ENCODE data around the gene ANKS1A. TPM values are rescaled to one million over a fixed set of nuclear protein-coding genes. Genes with fewer than 3 reads are reported as not detected.
A peak's percentile ranks its signal among the peaks of the same experiment; 100 is the strongest.

The ANKS1A gene
- total and polyA plus RNA-seq, 2 of the 4 experiments (the other 2 are of a cell fraction), result 7.2 to 7.5 TPM

DNA sequence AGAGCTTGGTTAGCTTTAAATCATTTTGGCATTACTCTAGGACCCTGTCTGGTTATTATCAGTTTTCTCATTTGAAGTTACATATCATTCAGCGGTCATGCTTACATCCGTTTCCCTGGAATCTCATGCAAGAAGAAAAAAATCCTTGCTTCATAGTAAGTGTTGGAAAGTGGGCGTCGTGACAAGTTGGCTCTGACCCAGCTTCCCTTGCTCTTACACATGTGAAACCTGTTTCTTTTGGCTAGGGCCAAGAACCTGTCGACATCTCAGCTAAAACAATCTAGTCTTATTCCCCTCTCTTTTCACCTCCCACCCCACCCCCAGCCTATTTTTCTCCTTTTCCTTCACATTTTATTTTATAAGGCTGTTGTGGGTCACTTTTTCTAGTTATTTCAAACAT is 45.5 kb downstream of the ANKS1A start:
- Histone ChIP-seq H2AFZ (replicated peaks; ENCODE audit: low read length, poor library complexity) (no peak overlapping the region), H2BK5ac (ENCODE audit: low read depth, low read length, poor library complexity, severe bottlenecking) (no peak overlapping the region), H3K18ac (ENCODE audit: low read depth, low read length) (no peak overlapping the region), H2AK5ac (ENCODE audit: low read depth, low read length) (no peak overlapping the region), H3K56ac (ENCODE audit: extremely low read depth, insufficient read depth, low read length) (no peak overlapping the region), H2BK120ac (ENCODE audit: low read depth, low read length) (no peak overlapping the region), H3K27me3 (ENCODE audit: control insufficient read depth, insufficient read depth, low read length) (no peaks in the 10 kb centered on the region), H3K9ac (ENCODE audit: low read depth, low read length) (no peak overlapping the region), H3K4me1 (ENCODE audit: control insufficient read depth, insufficient read depth, low read length) (no peaks in the 10 kb centered on the region), H3K27ac (ENCODE audit: insufficient read depth, low read length) (no peak overlapping the region), H3K9me1 (ENCODE audit: insufficient read depth, low read length) (no peaks in the 10 kb centered on the region), H4K5ac (ENCODE audit: low read depth, low read length) (no peak overlapping the region), H4K91ac (ENCODE audit: insufficient read depth, low read depth, low read length) (no peak overlapping the region), H4K20me1 (ENCODE audit: insufficient read depth, low read length) (no peaks in the 10 kb centered on the region; the same call in 1 of the 2 replicates), H3K4me3 (ENCODE audit: insufficient read depth, low read depth, low read length) (no peak overlapping the region), H3K9me3 (ENCODE audit: control insufficient read depth, insufficient read depth, low read length) (no peaks in the 10 kb centered on the region), H4K8ac (ENCODE audit: low read depth in 2 of 2, low read length in 2 of 2) (no peak overlapping the region), H3K23ac (ENCODE audit: low read depth, low read length) (no peak overlapping the region), H2BK15ac (ENCODE audit: low read depth, low read length) (no peak overlapping the region), H3K79me1 (ENCODE audit: low read depth in 1 of 2, low read length in 2 of 2) (peaks cover 3 to 4% of the 10 kb centered on the region in 2 experiments; a peak in 2 of 4 replicates), H3K4ac (ENCODE audit: low read depth, low read length) (no peak overlapping the region), H3K14ac (replicated peaks; ENCODE audit: low read depth, low read length) (no peak overlapping the region), H3K36me3 (ENCODE audit: control insufficient read depth, insufficient read depth, low read length) (no peaks in the 10 kb centered on the region), H2AK9ac (replicated peaks; ENCODE audit: low read depth, low read length, poor library complexity) (no peak overlapping the region), H3K4me2 (ENCODE audit: low read depth, low read length) (no peak overlapping the region), H2BK20ac (ENCODE audit: low read depth, low read length) (no peak overlapping the region)
- dilution Hi-C loops (cut with HindIII; ENCODE audit: low sequenced_read_pairs, unreplicated experiment), result no loop called here
- TF ChIP-seq, protein P1, sequence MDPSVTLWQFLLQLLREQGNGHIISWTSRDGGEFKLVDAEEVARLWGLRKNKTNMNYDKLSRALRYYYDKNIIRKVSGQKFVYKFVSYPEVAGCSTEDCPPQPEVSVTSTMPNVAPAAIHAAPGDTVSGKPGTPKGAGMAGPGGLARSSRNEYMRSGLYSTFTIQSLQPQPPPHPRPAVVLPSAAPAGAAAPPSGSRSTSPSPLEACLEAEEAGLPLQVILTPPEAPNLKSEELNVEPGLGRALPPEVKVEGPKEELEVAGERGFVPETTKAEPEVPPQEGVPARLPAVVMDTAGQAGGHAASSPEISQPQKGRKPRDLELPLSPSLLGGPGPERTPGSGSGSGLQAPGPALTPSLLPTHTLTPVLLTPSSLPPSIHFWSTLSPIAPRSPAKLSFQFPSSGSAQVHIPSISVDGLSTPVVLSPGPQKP (IDR thresholded peaks at IDR 0.05; ENCODE audit: borderline replicate concordance, low read depth, low read length), result no peak
- TF ChIP-seq CEBPB (IDR thresholded peaks at IDR 0.05; ENCODE audit: low read depth, low read length) (no peak), BHLHE40 (IDR thresholded peaks at IDR 0.05; ENCODE audit: low read depth, low read length) (no peak), MAFK (IDR thresholded peaks at IDR 0.05; ENCODE audit: low read depth, low read length) (no peak), SMC3 (IDR thresholded peaks at IDR 0.05; ENCODE audit: low read depth, low read length) (no peak), RCOR1 (IDR thresholded peaks at IDR 0.05; ENCODE audit: insufficient replicate concordance, low read length) (no peak), NFE2L2 (IDR thresholded peaks at IDR 0.05; ENCODE audit: low read depth, low read length) (no peak), FOS (IDR thresholded peaks at IDR 0.05; ENCODE audit: low read depth, low read length) (no peak), RFX5 (IDR thresholded peaks at IDR 0.05; ENCODE audit: low read depth, low read length) (no peak), CHD1 (IDR thresholded peaks at IDR 0.05; ENCODE audit: low read depth, low read length) (no peak), MXI1 (IDR thresholded peaks at IDR 0.05; ENCODE audit: borderline replicate concordance, low read depth, low read length) (no peak), POLR2A (IDR thresholded peaks at IDR 0.05; ENCODE audit: low read depth, low read length) (no peak), RAD21 (IDR thresholded peaks at IDR 0.05; ENCODE audit: low read length) (no peak), MAZ (IDR thresholded peaks at IDR 0.05; ENCODE audit: borderline replicate concordance, low read depth, low read length) (no peak)
- TF ChIP-seq, protein P2, sequence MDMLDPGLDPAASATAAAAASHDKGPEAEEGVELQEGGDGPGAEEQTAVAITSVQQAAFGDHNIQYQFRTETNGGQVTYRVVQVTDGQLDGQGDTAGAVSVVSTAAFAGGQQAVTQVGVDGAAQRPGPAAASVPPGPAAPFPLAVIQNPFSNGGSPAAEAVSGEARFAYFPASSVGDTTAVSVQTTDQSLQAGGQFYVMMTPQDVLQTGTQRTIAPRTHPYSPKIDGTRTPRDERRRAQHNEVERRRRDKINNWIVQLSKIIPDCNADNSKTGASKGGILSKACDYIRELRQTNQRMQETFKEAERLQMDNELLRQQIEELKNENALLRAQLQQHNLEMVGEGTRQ (IDR thresholded peaks at IDR 0.05; ENCODE audit: low read depth, low read length), result no peak
- TF ChIP-seq, protein P3, sequence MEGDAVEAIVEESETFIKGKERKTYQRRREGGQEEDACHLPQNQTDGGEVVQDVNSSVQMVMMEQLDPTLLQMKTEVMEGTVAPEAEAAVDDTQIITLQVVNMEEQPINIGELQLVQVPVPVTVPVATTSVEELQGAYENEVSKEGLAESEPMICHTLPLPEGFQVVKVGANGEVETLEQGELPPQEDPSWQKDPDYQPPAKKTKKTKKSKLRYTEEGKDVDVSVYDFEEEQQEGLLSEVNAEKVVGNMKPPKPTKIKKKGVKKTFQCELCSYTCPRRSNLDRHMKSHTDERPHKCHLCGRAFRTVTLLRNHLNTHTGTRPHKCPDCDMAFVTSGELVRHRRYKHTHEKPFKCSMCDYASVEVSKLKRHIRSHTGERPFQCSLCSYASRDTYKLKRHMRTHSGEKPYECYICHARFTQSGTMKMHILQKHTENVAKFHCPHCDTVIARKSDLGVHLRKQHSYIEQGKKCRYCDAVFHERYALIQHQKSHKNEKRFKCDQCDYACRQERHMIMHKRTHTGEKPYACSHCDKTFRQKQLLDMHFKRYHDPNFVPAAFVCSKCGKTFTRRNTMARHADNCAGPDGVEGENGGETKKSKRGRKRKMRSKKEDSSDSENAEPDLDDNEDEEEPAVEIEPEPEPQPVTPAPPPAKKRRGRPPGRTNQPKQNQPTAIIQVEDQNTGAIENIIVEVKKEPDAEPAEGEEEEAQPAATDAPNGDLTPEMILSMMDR (conservative IDR thresholded peaks at IDR 0.05; ENCODE audit: low read depth, low read length), result no peak
- in situ Hi-C loops (cut with MboI; ENCODE audit: low sequenced_read_pairs), result no loop called here
- CTCF ChIA-PET, result interaction anchor here (0.9 to 1.3 kb wide), 2 partner anchors 9 to 38 kb away, joined by 3 read pairs; no protein-coding TSS in a partner anchor
- WGBS, 2 experiments (ENCODE audit: extremely low coverage in 2 of 2, insufficient read length in 1 of 2), result no CpG with 5 or more reads among the region's 5 CpGs
- intact Hi-C loops (cut with micrococcal nuclease), result no loop called here
- BruUV-seq (replicated peaks), result no TSS peak
- POLR2A ChIA-PET (ENCODE audit: unreplicated experiment), result no interaction called here
- ATAC-seq (ENCODE audit: low read depth), result no peak
- DNase-seq, result peak; percentile 59

Data from IMR-90 (cell line).